ENCODE data around the gene TEAD2.
A peak's percentile ranks its signal among the peaks of the same experiment; 100 is the strongest.

Gene TEAD2

GRCh38 chr19:49348305-49349189 lies 13.7 kb downstream of the TEAD2 start:
- DNase-seq: no peak

DNA sequence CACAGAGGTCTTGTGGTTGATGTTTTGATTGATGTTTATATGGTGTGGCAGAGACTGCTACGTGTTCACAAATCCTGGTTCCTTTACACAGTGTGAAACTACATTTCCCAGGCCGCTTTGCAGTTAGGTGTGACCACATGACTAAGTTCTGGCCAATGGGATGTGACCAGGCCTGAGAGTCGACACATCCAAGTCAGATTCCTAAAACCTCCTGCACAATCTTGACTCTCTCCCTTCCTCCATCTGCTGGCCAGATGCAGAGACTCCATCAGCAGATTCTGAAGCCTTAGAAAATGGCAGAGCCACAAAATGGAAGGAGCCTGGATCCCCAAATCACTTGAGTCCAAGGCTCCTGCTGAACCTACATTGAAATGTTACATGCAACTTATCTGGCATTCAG lies 14.4 kb downstream of the TEAD2 start:
- DNase-seq: peak in 18 of 58 donors; percentile 2 to 58 (median 16)

GRCh38 chr19:49347191-49347590 lies 15.0 kb downstream of the TEAD2 start:
- DNase-seq: no peak

DNA sequence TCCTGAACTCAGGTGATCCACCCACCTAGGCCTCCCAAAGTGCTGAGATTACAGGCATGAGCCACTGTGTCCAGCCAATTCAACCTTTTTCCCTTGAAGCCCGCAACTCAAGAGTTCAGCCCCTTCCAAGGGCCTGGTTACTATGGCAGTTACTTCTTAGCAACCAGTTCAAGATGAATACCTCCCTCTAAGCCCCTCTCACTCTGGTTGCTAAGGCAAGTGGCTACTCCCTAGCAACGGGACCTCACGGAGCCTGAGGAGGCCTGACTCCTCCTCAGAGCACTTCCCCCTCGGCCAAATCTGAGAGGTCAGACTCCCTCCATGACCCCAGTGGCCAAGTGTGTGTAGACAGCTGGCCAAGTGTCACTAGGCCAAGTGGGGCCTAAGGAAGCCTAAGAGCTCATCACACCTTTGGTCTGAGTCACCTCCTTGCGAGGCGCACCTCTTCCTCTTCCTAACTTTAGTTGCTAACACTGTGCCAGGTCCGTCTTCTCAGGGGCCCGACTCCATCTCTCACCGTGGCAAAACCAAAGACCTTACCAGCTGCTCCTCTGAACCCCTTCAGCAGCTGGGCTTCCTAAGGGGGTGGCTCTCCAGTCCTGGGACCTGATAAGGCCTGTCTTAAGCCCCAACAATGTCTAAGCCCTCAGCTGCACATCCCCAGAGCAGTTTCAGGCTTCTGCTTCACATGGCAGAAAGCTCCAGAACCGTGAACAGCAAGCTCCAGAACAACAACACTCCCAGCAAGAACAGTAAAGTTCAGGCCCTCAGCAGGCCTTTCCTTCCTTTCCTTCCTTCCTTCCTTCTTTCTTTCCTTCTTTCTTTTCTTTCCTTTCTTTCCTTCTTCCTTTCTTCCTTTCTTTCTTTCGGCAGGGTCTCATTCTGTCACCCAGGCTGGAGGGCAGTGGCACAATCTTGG lies 17.5 kb downstream of the TEAD2 start:
- DNase-seq: no peak

GRCh38 chr19:49343123-49343522 lies 19.1 kb downstream of the TEAD2 start:
- DNase-seq: no peak

- no peak for DNase-seq
These were observed 19.9 kb downstream of the TEAD2 start for GRCh38 chr19:49342291-49342721.

GRCh38 chr19:49340865-49341718 lies 21.1 kb downstream of the TEAD2 start:
- DNase-seq: no peak

GRCh38 chr19:49340069-49340864 lies 21.9 kb downstream of the TEAD2 start:
- peak in 3 of 58 donors; percentile 12 to 24 (median 12) for DNase-seq

GRCh38 chr19:49339301-49340068 lies 22.7 kb downstream of the TEAD2 start:
- DNase-seq: peak in 55 of 58 donors; percentile 25 to 89 (median 67)

GRCh38 chr19:49338691-49339300 lies 23.4 kb downstream of the TEAD2 start:
- peak in 8 of 58 donors; percentile 15 to 50 (median 34) for DNase-seq

DNA sequence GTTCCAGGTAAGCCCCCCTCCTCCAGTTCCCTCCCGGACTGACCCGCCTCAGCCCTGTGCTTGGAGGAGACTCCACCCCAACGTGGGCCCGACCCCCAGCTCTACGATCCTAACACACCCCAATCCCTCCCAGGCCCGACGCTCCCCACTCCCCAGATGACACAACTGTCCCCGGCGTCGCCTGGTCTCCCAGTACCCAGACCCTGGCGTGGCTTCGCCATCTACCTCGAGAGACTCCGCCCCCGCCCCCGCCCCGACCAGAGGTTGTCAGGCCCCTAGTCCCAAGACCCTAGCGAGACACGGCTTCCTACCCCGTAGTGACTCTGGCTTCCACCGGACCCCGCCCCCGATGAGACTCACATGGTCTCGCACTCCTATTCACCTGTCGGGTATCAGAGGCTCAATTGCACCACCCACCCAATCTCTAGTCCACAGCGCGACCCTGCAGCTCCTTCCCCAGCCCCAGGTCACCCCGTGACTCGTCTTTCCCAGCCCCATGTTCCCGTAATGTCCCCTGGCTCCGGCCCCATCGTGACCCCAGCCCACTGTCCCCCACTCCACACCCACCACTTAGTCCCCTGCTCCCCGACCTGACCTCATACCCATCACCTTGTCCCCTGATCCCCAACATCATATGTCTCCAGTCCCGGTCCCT lies 24.1 kb downstream of the TEAD2 start:
- no peak for DNase-seq

DNA sequence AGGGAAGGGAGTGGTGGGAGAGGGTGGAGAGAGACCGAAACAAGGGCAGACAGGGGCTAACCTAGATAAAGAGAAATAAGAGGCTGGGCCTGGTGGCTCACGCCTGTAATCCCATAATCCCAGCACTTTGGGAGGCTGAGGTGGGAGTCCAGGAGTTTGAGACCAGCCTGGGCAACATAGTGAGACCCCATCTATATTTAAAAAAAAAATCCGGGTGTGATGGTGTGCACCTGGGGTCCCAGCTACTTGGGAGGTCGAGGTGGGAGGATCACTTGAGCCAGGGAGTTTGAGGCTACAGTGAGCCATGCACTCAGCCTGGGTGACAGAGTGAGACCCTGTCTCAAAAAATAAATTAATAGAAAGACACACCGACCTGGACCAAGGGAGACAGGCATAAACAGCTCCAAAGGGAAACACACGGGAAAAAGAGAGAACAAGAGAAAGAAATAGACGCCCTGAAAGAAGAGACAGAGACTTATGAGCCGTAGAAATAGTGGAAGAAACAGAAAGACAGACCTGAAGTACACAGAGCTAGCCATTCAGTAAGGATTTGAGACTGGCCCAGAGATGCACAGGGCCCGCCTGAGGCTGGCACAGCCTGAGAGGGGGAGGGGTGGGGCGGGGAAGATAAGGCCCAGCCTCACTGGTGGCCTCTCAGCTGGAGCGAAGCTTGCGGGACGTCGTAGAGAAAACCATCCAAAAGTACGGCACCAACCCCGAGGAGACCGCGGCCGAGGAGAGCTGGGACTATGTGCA lies 24.8 kb downstream of the TEAD2 start:
- no peak for DNase-seq

GRCh38 chr19:49336482-49337266 lies 25.5 kb downstream of the TEAD2 start:
- no peak for DNase-seq

- no peak for DNase-seq
These were observed 26.3 kb downstream of the TEAD2 start for GRCh38 chr19:49335784-49336481.

- no peak for DNase-seq
These were observed 27.0 kb downstream of the TEAD2 start, which contains the start of gene CD37 for GRCh38 chr19:49335071-49335783. Gene CD37 (plus strand): TSS chr19:49335406. CDS start chr19:49335541, 135 bp downstream.
